Psoas muscle (tissue), 8 donors: ENCODE measurements around the gene HEATR5A. TPM values are rescaled to one million over a fixed set of nuclear protein-coding genes. Genes with fewer than 3 reads are reported as not detected.

Source experiments
- ATAC-seq, 4 donors: fragments of 200-7000 bp; cut with Tn5 transposase; one replicate each; pipeline ENCODE4 v1.9.1; 2020; ENCODE audit warnings: moderate library complexity in 3 of 4, mild to moderate bottlenecking in 2 of 4
- DNase-seq, 2 donors: peaks; one replicate each; pipeline ENCODE4 v3.0.0-alpha.2; 2020
- H3K27ac ChIP-seq: fragments of 200-600 bp; one replicate; pipeline ENCODE4 v1.8.0; 2022
- H3K27me3 ChIP-seq, 3 donors: fragments of 200-600 bp in 1 of 3; one replicate each; pipeline versions ENCODE4 v1.6.1 to v1.8.0; 2013 to 2022; ENCODE audit warnings: low read length in 2 of 3, mild to moderate bottlenecking in 2 of 3, moderate library complexity in 1 of 3; ENCODE audit not compliant: insufficient read depth in 3 of 3
- H3K36me3 ChIP-seq, 2 donors: fragments of 200-600 bp in 1 of 2; one replicate each; pipeline versions ENCODE4 v1.6.1 to v1.8.0; 2013 to 2022; ENCODE audit warnings: low read depth in 1 of 2, mild to moderate bottlenecking in 1 of 2, moderate library complexity in 1 of 2; ENCODE audit not compliant: insufficient read depth in 1 of 2
- H3K4me1 ChIP-seq: fragments of 200-600 bp; one replicate; pipeline ENCODE4 v1.8.0; 2022
- H3K4me3 ChIP-seq: fragments of 200-600 bp; one replicate; pipeline ENCODE4 v1.8.0; 2022; ENCODE audit warnings: mild to moderate bottlenecking
- H3K9me3 ChIP-seq: fragments of 200-600 bp; one replicate; pipeline ENCODE4 v1.8.0; 2022
- CTCF ChIP-seq: fragments of 200-600 bp; IDR thresholded peaks from one replicate; pipeline ENCODE4 v1.8.0; 2022; ENCODE audit warnings: antibody characterized with exemption
- whole genome bisulfite sequencing, 3 donors: extraction: QIAGEN DNeasy Blood & Tissue Kit; methylation state at CpG; one replicate each; pipeline versions ENCODE4 v1.1.6 to v1.1.7; 2013; 5-methylcytosine and 5-hydroxymethylcytosine counted together
- intact Hi-C, 2 donors: fragments of 100-400 bp; cut with DNase I; formaldehyde crosslinking; loops; one replicate each; pipeline versions ENCODE4 v1.11.0 to v1.14.2; 2022
- polyA plus RNA-seq, 3 donors: library from polyadenylated mRNA; stranded (reverse); fragments of 200-250 nt; gene quantifications; one replicate each; pipeline ENCODE4 v1.2.3, GENCODE V29; 2013
- total RNA-seq, 4 donors: library from RNA; stranded (reverse); fragmentation: NEBNext Ultra II Directional in 2 of 4; extraction: Animal tissue kit (Norgen Biotek cat#: 25700) in 2 of 4; gene quantifications; one replicate each; pipeline versions ENCODE4 v1.2.1 to v1.2.4, GENCODE V29; 2021 to 2023
- donor health status: healthy with polysubstance abuse.
- donor health status: DM: no; HTN: no; CAD: no; lungs with moderate emphysema.
- donor health status: Bipolar disorder and iron deficiency.
- donor health status: healthy.
- donor health status: DM: yes; HTN: yes; CAD: no.
- donor health status: DM: no; HTN: no; CAD: no.
- donor health status: DM: no; HTN: no; CAD: no.
- donor health status: DM: yes; HTN: yes; CAD: no.

HEATR5A gene
- total and polyA plus RNA-seq, 7 donors, result 10.2 to 40.4 (median 21.5) TPM

GRCh38 chr14:31297112-31297511 lies 123.2 kb downstream of the HEATR5A start:
- 89 to 96% (median 91%) methylated on average over 6 of the region's 6 CpGs for WGBS, 3 donors
- H3K27ac ChIP-seq, result no peak overlapping the region
- ATAC-seq (no peak), DNase-seq (no peak)
- H3K36me3 ChIP-seq, result peaks cover 2 to 55% of the 10 kb centered on the region in 2 donors
- H3K27me3 ChIP-seq, result no peaks in the 10 kb centered on the region
- intact Hi-C loops, result no loop called here
- peaks cover 5% of the 10 kb centered on the region for H3K4me1 ChIP-seq
- no peaks in the 10 kb centered on the region for H3K9me3 ChIP-seq
- TF ChIP-seq CTCF, result no peak
- no peak overlapping the region for H3K4me3 ChIP-seq

- no peaks in the 10 kb centered on the region for H3K9me3 ChIP-seq
- peaks cover 2 to 39% of the 10 kb centered on the region in 2 donors for H3K36me3 ChIP-seq
- ATAC-seq (no peak), DNase-seq (no peak)
- H3K4me3 ChIP-seq, result no peak overlapping the region
- no peaks in the 10 kb centered on the region for H3K27me3 ChIP-seq
- TF ChIP-seq CTCF, result no peak
- intact Hi-C loops, result no loop called here
- H3K27ac ChIP-seq, result no peak overlapping the region
- WGBS, 3 donors, result 71 to 76% (median 73%) methylated on average over 7 of the region's 7 CpGs
- H3K4me1 ChIP-seq, result peaks cover 5% of the 10 kb centered on the region
These were observed 125.5 kb downstream of the HEATR5A start for GRCh38 chr14:31294746-31295405.

GRCh38 chr14:31292937-31293616 lies 127.3 kb downstream of the HEATR5A start:
- WGBS, 3 donors, result 92 to 94% (median 93%) methylated on average over 3 of the region's 3 CpGs
- TF ChIP-seq CTCF, result no peak
- no peak for DNase-seq
- Histone ChIP-seq H3K4me3 (no peak overlapping the region), H3K9me3 (no peaks in the 10 kb centered on the region), H3K27ac (no peak overlapping the region), H3K36me3 (peaks cover 2 to 37% of the 10 kb centered on the region in 2 donors), H3K27me3 (no peaks in the 10 kb centered on the region), H3K4me1 (peaks cover 5% of the 10 kb centered on the region)
- ATAC-seq, result no peak
- intact Hi-C loops, result no loop called here

GRCh38 chr14:31291210-31291609 lies 129.1 kb downstream of the HEATR5A start:
- intact Hi-C loops, result no loop called here
- ATAC-seq, result no peak
- H3K36me3 ChIP-seq, result peaks cover 2 to 34% of the 10 kb centered on the region in 2 donors
- H3K9me3 ChIP-seq, result no peaks in the 10 kb centered on the region
- no peak for DNase-seq
- no peak overlapping the region for H3K27ac ChIP-seq
- no peak overlapping the region for H3K4me3 ChIP-seq
- no peak for TF ChIP-seq CTCF
- no peaks in the 10 kb centered on the region for H3K27me3 ChIP-seq
- H3K4me1 ChIP-seq, result no peaks in the 10 kb centered on the region
